Caco-2 (cell line): ENCODE results near the gene POLE3. TPM values are rescaled to one million over a fixed set of nuclear protein-coding genes. Genes with fewer than 3 reads are reported as not detected.
"Not testable (repeated sequence)": the region's sequence is repeated elsewhere in the genome, so short reads cannot be mapped to it uniquely, and the experiment has no call there.

Experiments
- BruUV-seq: library from RNA; stranded (reverse); fragments of 400-500 nt; replicated peaks from 2 replicates; lab custom pipeline; 2021; lab: Mats Ljungman, UMichigan
- CTCF ChIA-PET: fragments of 300-600 bp; sonication (Branson Sonifier 250); formaldehyde crosslinking; loops from one replicate; lab custom pipeline; 2022; ENCODE audit warnings: antibody characterized with exemption; lab: Charles Lee
- POLR2A ChIA-PET: fragments of 300-600 bp; sonication (Branson Sonifier 250); formaldehyde crosslinking; loops from one replicate; lab custom pipeline; 2022; ENCODE audit warnings: antibody characterized with exemption; lab: Charles Lee
- DNase-seq, 2 experiments: peaks; one replicate each; pipeline versions ENCODE4 v3.0.0 to v3.0.0-alpha.2; 2020 to 2022
- H3K27me3 ChIP-seq: replicated peaks from 2 replicates; pipeline ENCODE4 v1.6.0; 2011; ENCODE audit warnings: low read length; ENCODE audit not compliant: control insufficient read depth, insufficient read depth
- H3K36me3 ChIP-seq: 2 replicates; pipeline ENCODE4 v1.5.1; 2011; ENCODE audit warnings: low read length; ENCODE audit not compliant: control insufficient read depth, insufficient read depth
- H3K4me1 ChIP-seq: fragments of 250-450 bp; sonication (Bioruptor Pico); 2 replicates; pipeline ENCODE4 v1.5.1; 2020; ENCODE audit warnings: mild to moderate bottlenecking
- H3K4me3 ChIP-seq: 2 replicates; pipeline ENCODE4 v1.5.1; 2011; ENCODE audit warnings: low read depth, mild to moderate bottlenecking, control low read depth, low read length
- H3K9me3 ChIP-seq: fragments of 250-450 bp; sonication (Bioruptor Pico); 2 replicates; pipeline ENCODE4 v1.5.1; 2020; ENCODE audit warnings: mild to moderate bottlenecking, moderate library complexity
- H3K27ac Mint-ChIP-seq: one replicate; pipeline ENCODE4 v1.8.0; 2022; ENCODE audit warnings: mixed read lengths; ENCODE audit not compliant: unreplicated experiment
- H3K27me3 Mint-ChIP-seq: one replicate; pipeline ENCODE4 v1.8.0; 2022; ENCODE audit warnings: mixed read lengths; ENCODE audit not compliant: insufficient read depth, unreplicated experiment
- H3K36me3 Mint-ChIP-seq: one replicate; pipeline ENCODE4 v1.8.0; 2022; ENCODE audit warnings: mild to moderate bottlenecking, mixed read lengths; ENCODE audit not compliant: insufficient read depth, unreplicated experiment
- H3K4me1 Mint-ChIP-seq: one replicate; pipeline ENCODE4 v1.8.0; 2022; ENCODE audit warnings: low read depth, mixed read lengths; ENCODE audit not compliant: unreplicated experiment
- H3K4me3 Mint-ChIP-seq: one replicate; pipeline ENCODE4 v1.8.0; 2022; ENCODE audit warnings: mild to moderate bottlenecking, moderate library complexity, mixed read lengths; ENCODE audit not compliant: unreplicated experiment
- H3K9me3 Mint-ChIP-seq: one replicate; pipeline ENCODE4 v1.8.0; 2022; ENCODE audit warnings: mixed read lengths; ENCODE audit not compliant: unreplicated experiment
- intact Hi-C: fragments of 100-400 bp; cut with micrococcal nuclease; formaldehyde crosslinking; loops from one replicate; pipeline ENCODE4 v1.10.0; 2022; ENCODE audit not compliant: unreplicated experiment
- total RNA-seq: library from RNA; stranded (reverse); gene quantifications from 2 replicates; pipeline ENCODE4 v1.2.3, GENCODE V29; 2022
- TF ChIP-seq, protein P1 (sequence below), 2 experiments: fragments of 200-600 bp in 1 of 2; IDR thresholded peaks; 1 replicate in 1 of 2; 2 replicates in 1 of 2; pipeline versions ENCODE4 v1.5.1 to v1.8.0; 2011 to 2022; ENCODE audit warnings: antibody characterized with exemption in 1 of 2, control low read depth in 1 of 2, inconsistent platforms in 1 of 2, low read depth in 1 of 2, low read length in 1 of 2, mild to moderate bottlenecking in 1 of 2, moderate library complexity in 1 of 2; ENCODE audit not compliant: insufficient read depth in 1 of 2, severe bottlenecking in 1 of 2, unreplicated experiment in 1 of 2

The POLE3 gene
- total RNA-seq, 1 experiment from 2014 or later, result 57.2 TPM

DNA sequence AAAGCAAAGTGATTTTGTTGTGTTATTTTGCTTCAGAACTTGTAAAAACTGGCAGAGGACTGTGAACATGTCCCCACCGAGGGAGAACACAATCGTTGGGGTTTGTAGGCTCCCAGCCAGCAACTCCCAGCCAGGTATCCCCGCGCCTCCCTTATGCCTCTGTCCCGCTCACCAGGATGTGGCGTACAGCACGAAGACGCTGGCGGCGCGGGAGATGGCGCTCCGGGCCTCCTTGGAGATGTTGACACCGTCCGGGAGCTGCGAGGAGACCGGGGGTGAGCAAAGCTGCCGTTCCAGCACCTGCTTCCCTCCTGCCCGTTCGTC lies 630 bp downstream of the POLE3 start:
- BruUV-seq, result no TSS peak
- H3K4me3 Mint-ChIP-seq, result peak overlapping the region; percentile 88

DNA sequence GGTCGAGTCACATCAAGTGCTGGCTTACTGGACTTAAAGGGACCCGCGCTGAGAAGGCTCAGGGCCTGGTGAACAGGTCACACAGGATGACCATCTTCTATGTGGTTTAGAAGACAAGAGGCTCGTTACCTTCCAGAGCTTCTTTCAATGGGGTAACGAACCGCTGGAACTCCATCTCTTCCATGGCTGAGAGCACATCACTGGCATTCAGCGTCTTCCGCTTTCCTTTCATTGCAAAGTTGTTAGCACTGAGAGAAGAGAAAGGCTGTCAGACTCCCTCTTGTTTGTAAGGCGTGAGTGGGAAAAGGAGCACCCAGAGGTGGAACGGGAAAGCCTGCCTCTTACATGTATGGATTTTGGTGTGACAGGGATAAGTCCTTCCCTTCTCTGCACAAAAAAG lies 994 bp downstream of the POLE3 start:
- Histone ChIP-seq H3K27me3 (no peaks in the 10 kb centered on the region), H3K9me3 (no peaks in the 10 kb centered on the region), H3K4me3 (peak overlapping the region; percentile 89), H3K36me3 (0 out of 2 replicates have a peak, but pooled peaks cover 2% of the 10 kb centered on the region), H3K4me1 (peaks cover 3% of the 10 kb centered on the region; the same call in 1 of the 2 replicates)
- BruUV-seq, result no TSS peak
- Mint-ChIP-seq H3K4me1 (peaks cover 20% of the 10 kb centered on the region), H3K36me3 (peaks cover 56% of the 10 kb centered on the region), H3K4me3 (peak overlapping the region; percentile 88), H3K9me3 (no peaks in the 10 kb centered on the region), H3K27ac (peak overlapping the region; percentile 98), H3K27me3 (no peaks in the 10 kb centered on the region)
- DNase-seq, result no peak
- intact Hi-C loops, result no loop called here
- CTCF ChIA-PET, result interaction anchor here (1.0 to 2.0 kb wide), 6 partner anchors 8 to 248 kb away, joined by 3 to 16 read pairs (median 6); partner anchors contain the start of genes ALAD, CDC26 and PRPF4
- TF ChIP-seq, protein P1, sequence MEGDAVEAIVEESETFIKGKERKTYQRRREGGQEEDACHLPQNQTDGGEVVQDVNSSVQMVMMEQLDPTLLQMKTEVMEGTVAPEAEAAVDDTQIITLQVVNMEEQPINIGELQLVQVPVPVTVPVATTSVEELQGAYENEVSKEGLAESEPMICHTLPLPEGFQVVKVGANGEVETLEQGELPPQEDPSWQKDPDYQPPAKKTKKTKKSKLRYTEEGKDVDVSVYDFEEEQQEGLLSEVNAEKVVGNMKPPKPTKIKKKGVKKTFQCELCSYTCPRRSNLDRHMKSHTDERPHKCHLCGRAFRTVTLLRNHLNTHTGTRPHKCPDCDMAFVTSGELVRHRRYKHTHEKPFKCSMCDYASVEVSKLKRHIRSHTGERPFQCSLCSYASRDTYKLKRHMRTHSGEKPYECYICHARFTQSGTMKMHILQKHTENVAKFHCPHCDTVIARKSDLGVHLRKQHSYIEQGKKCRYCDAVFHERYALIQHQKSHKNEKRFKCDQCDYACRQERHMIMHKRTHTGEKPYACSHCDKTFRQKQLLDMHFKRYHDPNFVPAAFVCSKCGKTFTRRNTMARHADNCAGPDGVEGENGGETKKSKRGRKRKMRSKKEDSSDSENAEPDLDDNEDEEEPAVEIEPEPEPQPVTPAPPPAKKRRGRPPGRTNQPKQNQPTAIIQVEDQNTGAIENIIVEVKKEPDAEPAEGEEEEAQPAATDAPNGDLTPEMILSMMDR (IDR thresholded peaks at IDR 0.05; ENCODE audit: insufficient read depth in 1 of 2, low read depth in 1 of 2, low read length in 1 of 2, severe bottlenecking in 1 of 2, unreplicated experiment in 1 of 2), result no peak
- POLR2A ChIA-PET, result interaction anchor here (1.0 to 1.3 kb wide), 9 partner anchors 9 to 135 kb away, joined by 3 to 15 read pairs (median 4); partner anchors contain the start of genes ALAD, BSPRY, CDC26 and HDHD3

More for the DNA sequence above, 630 bp downstream of the POLE3 start:
- POLR2A ChIA-PET, result interaction anchor here (0.9 to 1.3 kb wide), 11 partner anchors 9 to 182 kb away, joined by 3 to 15 read pairs (median 4); partner anchors contain the start of genes ALAD, BSPRY, CDC26 and HDHD3
- Mint-ChIP-seq H3K36me3 (peaks cover 52% of the 10 kb centered on the region), H3K9me3 (no peaks in the 10 kb centered on the region), H3K4me1 (peaks cover 20% of the 10 kb centered on the region), H3K27ac (peak overlapping the region; percentile 98), H3K27me3 (no peaks in the 10 kb centered on the region)
- peaks cover 3% of the 10 kb centered on the region; the same call in 1 of the 2 replicates for H3K4me1 ChIP-seq
- H3K9me3 ChIP-seq, result no peaks in the 10 kb centered on the region
- CTCF ChIA-PET, result interaction anchor here (0.6 to 2.0 kb wide), 9 partner anchors 9 to 272 kb away, joined by 3 to 16 read pairs (median 5); partner anchors contain the start of genes ALAD, CDC26 and PRPF4
- H3K27me3 ChIP-seq, result no peaks in the 10 kb centered on the region
- intact Hi-C loops, result loop anchor here (1.0 to 5.0 kb wide), 7 partner anchors 9 to 248 kb away; partner anchors contain the start of genes ALAD, BSPRY, CDC26 and FKBP15
- TF ChIP-seq, protein P1 (IDR thresholded peaks at IDR 0.05; ENCODE audit: insufficient read depth in 1 of 2, low read depth in 1 of 2, low read length in 1 of 2, severe bottlenecking in 1 of 2, unreplicated experiment in 1 of 2), result no peak
- H3K4me3 ChIP-seq, result peak overlapping the region; percentile 89
- no peak for DNase-seq
- H3K36me3 ChIP-seq, result 0 out of 2 replicates have a peak, but pooled peaks cover 2% of the 10 kb centered on the region

DNA sequence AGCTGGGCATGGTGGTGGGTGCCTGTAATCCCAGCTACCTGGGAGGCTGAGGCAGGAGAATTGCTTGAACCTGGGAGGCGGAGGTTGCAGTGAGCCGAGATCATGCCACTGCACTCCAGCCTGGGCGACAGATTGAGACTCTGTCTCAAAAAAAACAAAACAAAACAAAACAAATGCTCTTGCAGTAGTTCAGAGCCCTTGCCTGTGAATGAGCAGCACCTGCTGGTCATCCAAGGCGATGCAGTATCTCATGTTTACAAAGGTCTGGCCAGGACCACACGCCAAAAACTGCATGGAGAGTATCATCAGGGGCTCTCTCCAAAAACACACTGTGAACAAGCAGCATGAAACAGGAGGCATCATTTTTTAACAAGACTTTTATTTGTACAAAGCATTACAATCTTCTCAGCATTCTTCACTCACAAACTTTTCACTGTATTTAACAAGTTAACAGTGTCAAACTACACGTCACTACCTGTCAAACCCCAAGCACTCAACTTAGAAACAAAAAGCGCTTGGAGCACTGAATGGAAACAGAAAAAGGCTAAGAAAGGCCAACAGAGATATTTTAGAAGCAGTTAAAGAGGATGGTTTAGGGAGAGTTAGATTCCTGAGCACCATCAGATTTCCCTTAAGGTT lies 3.5 kb downstream of the POLE3 start:
- H3K9me3 ChIP-seq, H3K4me3 ChIP-seq, BruUV-seq, H3K27ac Mint-ChIP-seq, H3K4me1 ChIP-seq, H3K27me3 ChIP-seq, POLR2A ChIA-PET, H3K9me3 Mint-ChIP-seq, H3K36me3 ChIP-seq, H3K27me3 Mint-ChIP-seq: not testable (repeated sequence)
- Mint-ChIP-seq H3K4me1 (peaks cover 20% of the 10 kb centered on the region), H3K4me3 (peak overlapping the region; percentile 27), H3K36me3 (peaks cover 56% of the 10 kb centered on the region)
- TF ChIP-seq, protein P1 (IDR thresholded peaks at IDR 0.05; ENCODE audit: insufficient read depth in 1 of 2, low read depth in 1 of 2, low read length in 1 of 2, severe bottlenecking in 1 of 2, unreplicated experiment in 1 of 2), result peak; percentile 88 to 91
- DNase-seq, result peak; percentile 74 to 79
- intact Hi-C loops, result loop anchor here (1.0 kb wide), 2 partner anchors 52 to 98 kb away; no protein-coding TSS in a partner anchor
- CTCF ChIA-PET, result interaction anchor here (1.0 kb wide), 1 partner anchor 132 kb away, joined by 4 read pairs; no protein-coding TSS in a partner anchor

DNA sequence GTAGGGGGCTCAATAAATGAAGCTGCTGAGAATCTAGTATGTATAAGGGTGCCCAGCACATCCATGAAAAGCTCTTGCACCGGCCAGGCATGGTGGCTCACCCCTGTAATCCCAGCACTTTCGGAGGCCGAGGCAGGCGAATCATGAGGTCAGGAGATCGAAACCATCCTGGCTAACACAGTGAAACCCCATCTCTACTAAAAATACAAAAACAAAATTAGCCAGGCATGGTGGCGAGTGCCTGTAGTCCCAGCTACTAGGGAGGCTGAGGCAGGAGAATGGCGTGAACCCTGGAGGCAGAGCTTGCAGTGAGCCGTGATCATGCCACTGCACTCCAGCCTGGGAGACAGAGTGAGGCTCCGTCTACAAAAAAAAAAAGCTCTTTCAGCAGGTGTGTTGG lies 4.1 kb downstream of the POLE3 start:
- POLR2A ChIA-PET, H3K27me3 ChIP-seq, H3K4me1 ChIP-seq, H3K9me3 ChIP-seq, H3K9me3 Mint-ChIP-seq, H3K4me3 Mint-ChIP-seq, H3K27me3 Mint-ChIP-seq, BruUV-seq, DNase-seq, H3K27ac Mint-ChIP-seq, intact Hi-C loops, H3K36me3 ChIP-seq, H3K4me3 ChIP-seq: not testable (repeated sequence)
- Mint-ChIP-seq H3K4me1 (peaks cover 20% of the 10 kb centered on the region), H3K36me3 (peaks cover 56% of the 10 kb centered on the region)
- CTCF ChIA-PET, result interaction anchor here (1.0 kb wide), 1 partner anchor 132 kb away, joined by 4 read pairs; no protein-coding TSS in a partner anchor
